Adrenal gland (tissue), 12 donors: ENCODE data around the gene GNS. TPM values are rescaled to one million over a fixed set of nuclear protein-coding genes. Genes with fewer than 3 reads are reported as not detected.

Source experiments
- DNase-seq, 7 donors: peaks; one replicate each; pipeline ENCODE4 v3.0.0-alpha.2; 2019 to 2020
- H3K27ac ChIP-seq, 5 donors: fragments of 200-600 bp; sonication (generic) in 4 of 5; 1 replicate in 3 of 5; 2 replicates in 2 of 5; pipeline versions ENCODE4 v1.5.1 to v1.8.0; 2016 to 2020; ENCODE audit warnings: mild to moderate bottlenecking in 1 of 5
- H3K27me3 ChIP-seq: fragments of 200-600 bp; 2 replicates; pipeline ENCODE4 v1.8.0; 2021
- H3K36me3 ChIP-seq, 2 donors: fragments of 200-600 bp; replicated peaks in 1 of 2; 1 replicate in 1 of 2; 2 replicates in 1 of 2; pipeline versions ENCODE4 v1.5.1 to v1.8.0; 2018 to 2022
- H3K4me1 ChIP-seq, 2 donors: fragments of 200-600 bp; replicated peaks in 1 of 2; 1 replicate in 1 of 2; 2 replicates in 1 of 2; pipeline versions ENCODE4 v1.5.1 to v1.8.0; 2018 to 2021
- H3K4me3 ChIP-seq, 4 donors: fragments of 200-600 bp; sonication (generic) in 3 of 4; one replicate each; pipeline ENCODE4 v1.5.1; 2016 to 2018
- H3K9me3 ChIP-seq, 3 donors: fragments of 200-600 bp; sonication (generic) in 1 of 3; replicated peaks in 1 of 3; 1 replicate in 2 of 3; 2 replicates in 1 of 3; pipeline versions ENCODE4 v1.5.1 to v1.8.0; 2016 to 2021
- POLR2A ChIP-seq, 2 donors: fragments of 450-650 bp; IDR thresholded peaks; one replicate each; pipeline ENCODE4 v1.6.1; 2017; ENCODE audit warnings: antibody characterized with exemption in 2 of 2, mild to moderate bottlenecking in 2 of 2, moderate library complexity in 1 of 2
- WGBS, 4 donors: extraction: QIAGEN DNeasy Blood & Tissue Kit in 2 of 4; methylation state at CpG; one replicate each; pipeline versions ENCODE4 v1.1.5 to v1.1.7; 2013 to 2017; 5-methylcytosine and 5-hydroxymethylcytosine counted together
- intact Hi-C, 2 donors: fragments of 100-400 bp; cut with DNase I; formaldehyde crosslinking; loops; one replicate each; pipeline versions ENCODE4 v1.14.1 to v1.15.0; 2022 to 2023
- polyA plus RNA-seq, 3 donors: library from polyadenylated mRNA; stranded (reverse); fragments of 200-250 nt in 2 of 3; fragments of 350-450 nt in 1 of 3; fragmentation: Illumina TruSeq in 1 of 3; extraction: RNeasy Lipid Tissue Mini Kit (QIAGEN cat#74804) in 1 of 3; gene quantifications; one replicate each; pipeline ENCODE4 v1.2.3, GENCODE V29; 2013 to 2014
- total RNA-seq, 9 donors: library from RNA; depleted of rRNA in 4 of 9; stranded (reverse); fragments of >200 nt in 4 of 9; fragments of 120-200 nt in 1 of 9; fragmentation: NEBNext Ultra II Directional in 1 of 9; extraction: Animal tissue kit (Norgen Biotek cat#: 25700) in 1 of 9; gene quantifications; one replicate each; pipeline versions ENCODE4 v1.1.0 to v1.2.4, GENCODE V29; 2013 to 2023
- TF ChIP-seq, protein P1 (sequence below), 6 experiments: fragments of 450-650 bp in 4 of 6; fragments of 200-600 bp in 2 of 6; sonication (generic) in 1 of 6; IDR thresholded peaks; 1 replicate in 5 of 6; 2 replicates in 1 of 6; pipeline versions ENCODE4 v1.5.1 to v1.8.0; 2016 to 2021; ENCODE audit warnings: antibody characterized with exemption in 6 of 6, mild to moderate bottlenecking in 2 of 6, moderate library complexity in 1 of 6
- donor health status: healthy with polysubstance abuse.
- donor health status: Bipolar disorder and iron deficiency.
- donor health status: DM: yes; HTN: yes; CAD: no.
- donor health status: DM: no; HTN: no; CAD: no.
- donor health status: DM: no; HTN: no; CAD: no.
- donor health status: DM: yes; HTN: yes; CAD: no.

Gene GNS
- total and polyA plus RNA-seq, 12 donors, result 44.3 to 647 (median 567) TPM

DNA sequence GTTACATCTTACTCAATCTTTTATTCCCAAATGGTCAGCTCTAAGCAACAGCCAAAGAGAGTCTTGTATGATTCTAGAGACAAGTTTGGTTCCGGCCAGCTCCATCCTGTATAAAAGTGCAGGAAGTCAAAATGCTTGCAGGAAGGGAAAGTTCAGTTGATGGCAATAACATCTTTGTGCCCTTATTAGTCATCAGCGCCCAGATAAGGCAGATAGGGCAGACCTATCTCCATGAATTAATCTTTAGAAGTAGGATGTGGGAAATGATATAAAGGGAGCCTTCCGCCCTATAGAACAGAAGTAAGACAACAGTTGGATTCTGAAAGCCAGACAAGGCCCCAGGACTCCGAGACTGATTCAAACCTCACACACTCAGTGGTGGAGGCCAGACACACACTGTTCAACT, 6.4 kb downstream of the GNS start:
- Histone ChIP-seq H3K4me1 (peaks cover 23 to 59% of the 10 kb centered on the region in 2 donors), H3K9me3 (no peaks in the 10 kb centered on the region), H3K27ac (peak overlapping the region in 2 of 5 donors; percentile 61 to 69), H3K27me3 (no peaks in the 10 kb centered on the region), H3K4me3 (no peak overlapping the region), H3K36me3 (peaks cover 0 to 22% of the 10 kb centered on the region in 2 donors)
- no peak for TF ChIP-seq POLR2A (IDR thresholded peaks at IDR 0.05)
- TF ChIP-seq, protein P1, sequence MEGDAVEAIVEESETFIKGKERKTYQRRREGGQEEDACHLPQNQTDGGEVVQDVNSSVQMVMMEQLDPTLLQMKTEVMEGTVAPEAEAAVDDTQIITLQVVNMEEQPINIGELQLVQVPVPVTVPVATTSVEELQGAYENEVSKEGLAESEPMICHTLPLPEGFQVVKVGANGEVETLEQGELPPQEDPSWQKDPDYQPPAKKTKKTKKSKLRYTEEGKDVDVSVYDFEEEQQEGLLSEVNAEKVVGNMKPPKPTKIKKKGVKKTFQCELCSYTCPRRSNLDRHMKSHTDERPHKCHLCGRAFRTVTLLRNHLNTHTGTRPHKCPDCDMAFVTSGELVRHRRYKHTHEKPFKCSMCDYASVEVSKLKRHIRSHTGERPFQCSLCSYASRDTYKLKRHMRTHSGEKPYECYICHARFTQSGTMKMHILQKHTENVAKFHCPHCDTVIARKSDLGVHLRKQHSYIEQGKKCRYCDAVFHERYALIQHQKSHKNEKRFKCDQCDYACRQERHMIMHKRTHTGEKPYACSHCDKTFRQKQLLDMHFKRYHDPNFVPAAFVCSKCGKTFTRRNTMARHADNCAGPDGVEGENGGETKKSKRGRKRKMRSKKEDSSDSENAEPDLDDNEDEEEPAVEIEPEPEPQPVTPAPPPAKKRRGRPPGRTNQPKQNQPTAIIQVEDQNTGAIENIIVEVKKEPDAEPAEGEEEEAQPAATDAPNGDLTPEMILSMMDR (IDR thresholded peaks at IDR 0.05), result no peak
- DNase-seq, result peak in 3 of 7 donors; percentile 42 to 51 (median 42)
- intact Hi-C loops, result no loop called here
- 25 to 38% (median 35%) methylated on average over 4 of the region's 4 CpGs for WGBS, 4 donors

DNA sequence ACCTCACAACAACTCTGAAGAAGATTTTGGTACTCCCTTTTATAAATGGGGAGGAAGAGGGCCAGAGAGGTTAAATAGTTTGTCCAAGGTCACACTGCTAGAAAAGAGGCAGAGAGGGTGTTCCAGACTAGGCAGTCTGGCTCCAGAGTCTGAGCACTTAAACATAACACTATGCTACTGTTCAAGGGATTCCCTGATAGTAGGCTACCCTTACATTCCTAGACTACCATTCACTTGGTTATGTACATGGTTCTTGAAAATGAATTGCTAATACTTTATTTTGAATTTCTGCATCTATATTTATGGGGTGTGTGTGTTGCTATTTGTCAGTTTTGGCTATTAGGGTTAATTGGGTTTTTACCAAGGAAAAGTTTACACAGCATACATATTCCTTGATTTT, 7.2 kb downstream of the GNS start:
- peaks cover 25 to 59% of the 10 kb centered on the region in 2 donors for H3K4me1 ChIP-seq
- no peaks in the 10 kb centered on the region for H3K27me3 ChIP-seq
- no peak overlapping the region for H3K4me3 ChIP-seq
- H3K9me3 ChIP-seq, result no peaks in the 10 kb centered on the region
- TF ChIP-seq POLR2A (IDR thresholded peaks at IDR 0.05), result no peak
- TF ChIP-seq, protein P1 (IDR thresholded peaks at IDR 0.05), result no peak
- H3K27ac ChIP-seq, result peak overlapping the region in 1 of 5 donors; percentile 61
- H3K36me3 ChIP-seq, result peaks cover 0 to 22% of the 10 kb centered on the region in 2 donors
- no peak for DNase-seq
- intact Hi-C loops, result no loop called here

DNA sequence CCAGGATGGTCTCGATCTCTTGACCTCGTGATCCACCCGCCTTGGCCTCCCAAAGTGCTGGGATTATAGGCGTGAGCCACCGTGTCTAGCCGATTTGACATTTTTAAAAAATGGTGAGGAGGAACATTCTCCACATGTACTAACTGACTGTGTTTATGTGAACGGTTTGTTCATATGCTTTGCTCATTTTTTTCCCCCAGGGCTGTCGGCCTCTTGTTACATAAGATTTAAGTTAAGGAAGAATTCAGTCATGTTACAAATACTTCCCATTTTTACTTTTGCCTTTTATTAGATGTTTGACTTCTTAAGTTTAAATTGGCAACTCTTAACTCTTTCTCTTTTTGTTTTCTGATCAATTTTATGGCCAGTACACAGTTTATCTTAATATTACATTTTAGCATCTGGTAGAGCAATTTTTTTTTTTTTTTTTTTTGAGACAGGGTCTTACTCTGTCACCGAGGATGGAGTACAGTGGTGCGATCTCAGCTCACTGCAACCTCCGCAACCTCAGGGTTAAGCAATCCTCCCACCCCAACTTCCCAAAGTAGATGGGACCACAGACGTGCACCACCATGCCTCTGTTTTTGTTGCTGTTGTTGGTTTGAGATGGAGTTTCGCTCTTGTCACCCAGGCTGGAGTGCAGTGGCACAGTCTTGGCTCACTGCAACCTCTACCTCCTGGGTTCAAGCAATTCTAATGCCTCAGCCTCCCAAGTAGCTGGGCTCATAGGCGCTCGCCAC, 9.6 kb downstream of the GNS start:
- peak overlapping the region in 2 of 5 donors; percentile 19 to 49 for H3K27ac ChIP-seq
- H3K36me3 ChIP-seq, result peaks cover 0 to 33% of the 10 kb centered on the region in 2 donors
- TF ChIP-seq POLR2A (IDR thresholded peaks at IDR 0.05), result no peak
- TF ChIP-seq, protein P1 (IDR thresholded peaks at IDR 0.05), result no peak
- no peaks in the 10 kb centered on the region for H3K27me3 ChIP-seq
- intact Hi-C loops, result no loop called here
- H3K4me1 ChIP-seq, result peaks cover 37 to 69% of the 10 kb centered on the region in 2 donors
- no peak overlapping the region for H3K4me3 ChIP-seq
- WGBS, 4 donors, result 79 to 90% (median 86%) methylated on average over 14 to 15 of the region's 15 CpGs
- no peaks in the 10 kb centered on the region for H3K9me3 ChIP-seq
- no peak for DNase-seq

DNA sequence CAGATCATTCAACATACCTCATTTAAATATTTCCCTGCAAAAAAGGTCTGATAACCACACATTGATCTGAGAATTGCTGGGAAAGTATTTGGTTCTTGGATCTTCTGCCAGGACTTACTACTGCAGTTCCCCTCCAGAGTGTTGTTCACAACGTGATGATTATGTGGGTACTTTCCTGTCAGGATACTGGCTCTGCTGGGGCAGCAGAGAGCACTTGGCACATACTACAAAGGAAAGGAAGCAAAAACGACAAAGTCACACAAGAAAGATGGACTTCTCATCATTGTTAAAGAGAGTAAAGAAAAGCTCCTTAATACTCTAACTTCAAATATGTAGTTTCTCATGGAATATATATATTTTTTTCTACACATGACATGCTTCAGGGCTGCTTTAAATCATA, 11.5 kb downstream of the GNS start:
- Histone ChIP-seq H3K36me3 (peaks cover 0 to 52% of the 10 kb centered on the region in 2 donors), H3K27me3 (no peaks in the 10 kb centered on the region), H3K4me3 (no peak overlapping the region), H3K4me1 (peaks cover 43 to 57% of the 10 kb centered on the region in 2 donors), H3K27ac (peak overlapping the region in 4 of 5 donors; percentile 2 to 83 (median 20)), H3K9me3 (no peaks in the 10 kb centered on the region)
- WGBS, 4 donors, result 12 to 24% (median 12%) methylated on average over 2 of the region's 2 CpGs
- DNase-seq, result peak in 3 of 7 donors; percentile 40 to 50 (median 41)
- intact Hi-C loops, result no loop called here
- TF ChIP-seq, protein P1 (IDR thresholded peaks at IDR 0.05), result no peak
- TF ChIP-seq POLR2A (IDR thresholded peaks at IDR 0.05), result no peak
